ENCODE data around the gene NDUFB4.

The NDUFB4 gene

GRCh38 chr3:120596116-120596852, at the start of gene NDUFB4:
NDUFB4 (plus strand) TSS chr3:120596336; CDS start chr3:120596360, 24 bp downstream.
- DNase-seq (ENCODE audit: low read depth), result peak; percentile 84

- no peak for DNase-seq (ENCODE audit: low read depth)
Observed at GRCh38 chr3:120550546-120550945, 45.6 kb upstream of the NDUFB4 start.

- DNase-seq (ENCODE audit: low read depth), result no peak
Observed at GRCh38 chr3:120552184-120553172, 43.7 kb upstream of the NDUFB4 start.

GRCh38 chr3:120554812-120555606, 41.1 kb upstream of the NDUFB4 start:
- no peak for DNase-seq (ENCODE audit: low read depth)

- no peak for DNase-seq (ENCODE audit: low read depth)
Observed at GRCh38 chr3:120555657-120556509, 40.3 kb upstream of the NDUFB4 start.

- no peak for DNase-seq (ENCODE audit: low read depth)
Observed at GRCh38 chr3:120557115-120557514, 39.0 kb upstream of the NDUFB4 start.

GRCh38 chr3:120558771-120559241, 37.3 kb upstream of the NDUFB4 start:
- peak; percentile 69 for DNase-seq (ENCODE audit: low read depth)

GRCh38 chr3:120559242-120560061, 36.7 kb upstream of the NDUFB4 start:
- DNase-seq (ENCODE audit: low read depth), result no peak

- DNase-seq (ENCODE audit: low read depth), result no peak
Observed at GRCh38 chr3:120560304-120561250, 35.6 kb upstream of the NDUFB4 start.

GRCh38 chr3:120561251-120562045, 34.7 kb upstream of the NDUFB4 start:
- DNase-seq (ENCODE audit: low read depth), result peak; percentile 33

- DNase-seq (ENCODE audit: low read depth), result no peak
Observed at GRCh38 chr3:120563356-120564022, 32.6 kb upstream of the NDUFB4 start.

GRCh38 chr3:120566243-120566975, 29.7 kb upstream of the NDUFB4 start:
- no peak for DNase-seq (ENCODE audit: low read depth)

- DNase-seq (ENCODE audit: low read depth), result no peak
Observed at GRCh38 chr3:120567370-120568201, 28.6 kb upstream of the NDUFB4 start.

- DNase-seq (ENCODE audit: low read depth), result no peak
Observed at GRCh38 chr3:120568202-120568531, 28.0 kb upstream of the NDUFB4 start.

GRCh38 chr3:120568598-120568997, 27.5 kb upstream of the NDUFB4 start:
- DNase-seq (ENCODE audit: low read depth), result no peak

Measured in stimulated activated CD8-positive, alpha-beta memory T cell treated with anti-CD3 and anti-CD28 coated beads, Interleukin-15, amount 100 ng/mL, for 24 hours (primary cell).